HUDEP-2 (cell line): Measurements from ENCODE around the gene PLXNC1.
"Not testable (repeated sequence)": the region's sequence is repeated elsewhere in the genome, so short reads cannot be mapped to it uniquely, and the experiment has no call there.

Experiments
- DNase-seq, 76 experiments: peaks; one replicate each; lab custom pipeline; 2025; ENCODE audit not compliant: unreplicated experiment in 76 of 76; lab: John Stamatoyannopoulos, UW

PLXNC1 gene

GRCh38 chr12:94282675-94283074 is 134.3 kb downstream of the PLXNC1 start:
- no peak for DNase-seq

GRCh38 chr12:94284046-94284445 is 135.7 kb downstream of the PLXNC1 start:
- no peak for DNase-seq

- no peak for DNase-seq
These were observed 136.5 kb downstream of the PLXNC1 start for GRCh38 chr12:94284859-94285258.

- no peak for DNase-seq
These were observed 137.7 kb downstream of the PLXNC1 start for GRCh38 chr12:94285943-94286582.

- no peak for DNase-seq
These were observed 138.3 kb downstream of the PLXNC1 start for GRCh38 chr12:94286583-94287244.

GRCh38 chr12:94287245-94287628 is 138.9 kb downstream of the PLXNC1 start:
- DNase-seq = no peak

- peak in 70 of 76 experiments; percentile 7 to 86 (median 54) for DNase-seq
These were observed 141.3 kb downstream of the PLXNC1 start for GRCh38 chr12:94289461-94290312.

GRCh38 chr12:94290353-94290752 is 142.0 kb downstream of the PLXNC1 start:
- DNase-seq = peak in 5 of 76 experiments; percentile 8 to 33 (median 12)

GRCh38 chr12:94297096-94297699 is 148.8 kb downstream of the PLXNC1 start:
- no peak for DNase-seq

GRCh38 chr12:94297876-94298505 is 149.6 kb downstream of the PLXNC1 start:
- DNase-seq = no peak

- no peak for DNase-seq
These were observed 151.5 kb downstream of the PLXNC1 start for GRCh38 chr12:94299846-94300245.

- no peak for DNase-seq
These were observed 155.6 kb downstream of the PLXNC1 start for GRCh38 chr12:94304012-94304411.

GRCh38 chr12:94304566-94305061 is 156.2 kb downstream of the PLXNC1 start:
- no peak for DNase-seq

- DNase-seq = no peak
These were observed 157.0 kb downstream of the PLXNC1 start for GRCh38 chr12:94305130-94305957.

- DNase-seq = no peak
These were observed 160.2 kb downstream of the PLXNC1 start for GRCh38 chr12:94308612-94309011.

- DNase-seq = no peak
These were observed 161.0 kb downstream of the PLXNC1 start for GRCh38 chr12:94309373-94309772.

GRCh38 chr12:94312378-94312777 is 164.0 kb downstream of the PLXNC1 start:
- DNase-seq = no peak

- DNase-seq = not testable (repeated sequence)
These were observed 168.2 kb downstream of the PLXNC1 start for GRCh38 chr12:94316600-94316999.

GRCh38 chr12:94318181-94318580 is 169.8 kb downstream of the PLXNC1 start:
- no peak for DNase-seq

GRCh38 chr12:94320109-94320508 is 171.7 kb downstream of the PLXNC1 start:
- no peak for DNase-seq
